ENCODE measurements around the gene SETBP1.

- no peak for TF ChIP-seq POLR2A (IDR thresholded peaks at IDR 0.05; ENCODE audit: low read depth, low read length)
- TF ChIP-seq POLR2AphosphoS5 (IDR thresholded peaks at IDR 0.05; ENCODE audit: low read depth, low read length): no peak
- no peak for TF ChIP-seq TAF1 (IDR thresholded peaks at IDR 0.05; ENCODE audit: borderline replicate concordance, low read depth, low read length)
Observed at GRCh38 chr18:44744161-44745121, 63.8 kb downstream of the SETBP1 start.
